Stimulated activated CD8-positive, alpha-beta memory T cell treated with anti-CD3 and anti-CD28 coated beads, Interleukin-2, amount 100 ng/mL, for 1 hour (primary cell): Measurements from ENCODE around the gene ZFP14.

Source experiments
- DNase-seq, 2 donors: peaks; one replicate each; pipeline ENCODE4 v3.0.0-alpha.2; 2020; ENCODE audit warnings: low read depth in 2 of 2

ZFP14 gene

DNA sequence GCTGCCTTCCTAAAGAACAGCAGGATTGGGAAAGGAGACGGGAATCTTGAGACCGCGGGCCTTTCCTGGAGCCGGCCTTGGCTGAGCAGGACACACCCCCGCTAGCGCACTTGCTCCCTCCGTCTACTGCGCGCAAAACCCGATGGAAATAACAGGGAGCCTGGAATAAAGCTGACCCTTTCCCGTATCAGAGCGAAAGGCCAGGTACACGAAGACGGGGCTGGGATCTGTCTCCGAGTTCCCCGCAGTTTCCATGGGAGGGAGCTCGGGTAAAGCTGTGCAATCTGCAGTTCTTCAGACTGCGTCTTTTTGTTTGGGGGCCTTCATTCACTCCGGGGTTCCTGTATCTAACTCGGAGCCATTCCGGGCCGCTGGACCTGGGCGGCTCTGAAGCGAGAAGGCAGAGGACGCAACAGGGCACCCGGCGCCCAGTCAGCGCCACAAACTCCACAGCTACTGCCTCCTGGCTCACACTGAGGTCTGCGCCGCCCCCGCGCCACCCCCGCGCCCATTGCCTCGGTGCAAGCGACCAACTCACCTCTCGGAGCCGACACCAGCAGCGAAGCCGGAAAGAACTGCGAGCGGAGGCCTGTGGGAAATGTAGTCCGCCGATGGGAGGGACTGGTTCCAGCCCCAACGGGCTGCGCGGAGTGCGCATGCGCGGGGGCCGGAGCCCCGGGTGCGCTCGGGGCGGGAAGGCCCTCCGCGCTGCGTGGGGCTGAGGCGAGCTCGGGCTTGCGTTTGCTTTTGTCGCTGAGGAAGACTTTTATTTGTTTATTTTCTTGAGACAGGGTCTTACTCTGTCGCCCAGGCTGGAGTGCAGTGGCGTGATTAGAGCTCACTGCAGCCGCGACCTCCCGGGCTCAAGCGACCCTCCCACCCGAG is at the start of gene ZFP14:
Gene ZFP14 (minus strand): TSS at position 577 of the 885 bp plus-strand sequence. CDS start 11,309 bp downstream, outside the sequence.
- DNase-seq = peak; percentile 91 to 92

DNA sequence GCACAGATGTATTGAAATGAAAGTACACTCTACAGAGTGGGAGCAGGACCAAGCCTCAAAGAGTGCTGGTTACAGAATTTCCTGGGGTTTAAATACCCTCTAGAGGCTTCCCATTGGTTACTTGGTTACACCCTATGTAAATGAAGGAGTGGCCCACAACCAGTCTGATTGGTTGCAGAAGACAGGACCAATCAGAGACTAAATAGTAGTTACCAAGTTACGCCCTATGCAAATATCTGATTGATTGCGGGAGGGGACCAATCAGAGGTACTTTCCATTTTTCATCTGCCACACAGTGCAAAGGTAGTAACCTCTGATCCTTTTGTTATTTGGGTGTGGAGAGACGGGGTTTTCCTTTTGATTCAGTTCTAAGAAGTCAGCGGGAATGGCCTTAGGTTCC is 44.9 kb upstream of the ZFP14 start:
- no peak for DNase-seq

DNA sequence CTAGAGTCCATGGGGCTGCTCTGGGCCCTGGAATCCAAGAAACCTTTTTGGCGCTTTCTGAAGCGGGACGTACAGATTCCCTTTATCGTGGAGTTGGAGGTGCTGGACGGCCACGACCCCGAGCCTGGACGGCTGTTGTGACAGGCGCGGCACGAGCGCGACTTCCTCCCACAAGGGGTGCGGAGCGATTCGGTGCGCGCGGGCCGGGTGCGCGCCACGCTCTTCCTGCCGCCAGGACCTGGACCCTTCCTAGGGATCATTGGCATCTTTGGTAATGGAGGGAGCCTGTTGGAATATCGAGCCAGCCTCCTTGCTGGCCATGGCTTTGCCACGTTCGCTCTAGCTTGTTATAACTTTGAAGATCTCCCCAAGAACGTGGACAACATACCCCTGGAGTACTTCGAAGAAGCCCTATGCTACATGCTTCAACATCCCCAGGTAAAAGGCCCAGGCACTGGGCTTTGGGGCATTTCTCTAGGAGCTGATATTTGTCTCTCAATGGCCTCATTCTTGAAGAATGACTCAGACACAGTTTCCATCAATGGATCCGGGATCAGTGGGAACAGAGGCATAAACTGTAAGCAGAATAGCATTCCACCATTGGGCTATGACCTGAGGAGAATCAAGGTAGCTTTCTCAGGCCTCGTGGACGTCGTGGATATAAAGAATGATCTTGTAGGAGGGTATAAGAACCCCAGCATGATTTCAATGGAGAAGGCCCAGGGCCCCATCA is 42.9 kb upstream of the ZFP14 start:
- DNase-seq = no peak

GRCh38 chr19:36420961-36421748 is 42.2 kb upstream of the ZFP14 start:
- DNase-seq = no peak

GRCh38 chr19:36418287-36419001 is 39.4 kb upstream of the ZFP14 start, which contains the start of gene ZFP82:
Gene ZFP82 (minus strand): TSS chr19:36418644. CDS start chr19:36409789, 8,855 bp downstream.
- DNase-seq = peak; percentile 41 to 66

DNA sequence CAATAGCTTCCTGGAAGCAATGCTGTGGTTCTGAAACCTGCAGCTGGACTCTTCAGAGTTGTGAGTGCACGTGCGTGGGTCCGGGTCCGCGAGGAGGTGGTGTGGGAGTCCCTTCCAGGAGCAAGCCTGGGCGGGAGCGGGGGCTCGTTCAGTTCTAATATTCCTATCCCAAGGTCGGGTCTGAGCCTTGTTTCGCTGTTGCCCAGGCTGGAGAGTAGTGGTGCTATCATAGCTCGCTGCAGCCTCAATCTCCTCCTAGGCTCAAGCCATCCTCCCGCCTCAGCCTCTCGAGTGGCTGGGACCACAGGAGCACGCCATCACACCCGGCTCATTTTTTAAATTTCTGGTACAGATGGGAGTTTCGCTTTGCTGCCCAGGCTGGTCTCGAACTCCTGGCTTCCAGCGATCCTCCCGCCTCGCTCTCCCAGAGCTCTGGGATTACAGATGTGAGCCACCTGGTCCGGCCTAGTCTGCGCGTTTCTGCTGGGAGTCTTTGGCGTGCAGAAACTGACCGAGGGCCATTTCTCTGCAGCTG is 38.8 kb upstream of the ZFP14 start:
- DNase-seq = no peak

DNA sequence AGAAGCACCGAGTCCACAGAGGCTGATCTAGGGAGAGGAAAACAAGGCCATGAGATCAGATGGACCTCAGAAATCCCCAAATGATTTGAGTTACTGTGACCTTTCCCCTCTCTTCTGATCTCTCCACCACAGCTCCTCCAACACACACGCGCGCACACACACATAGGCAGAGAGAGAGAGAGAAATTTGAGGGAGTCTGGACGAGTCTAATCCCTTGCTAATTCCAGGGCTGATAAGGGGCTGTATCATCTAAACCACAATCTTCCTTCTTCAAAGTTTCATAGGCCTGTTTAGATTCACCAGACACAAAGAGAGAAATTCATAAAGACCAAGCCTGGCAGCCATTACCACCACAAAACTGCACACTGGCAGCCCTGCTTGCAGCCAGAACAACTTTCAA is 30.8 kb upstream of the ZFP14 start:
- DNase-seq = no peak

GRCh38 chr19:36408101-36408500 is 29.1 kb upstream of the ZFP14 start:
- no peak for DNase-seq

DNA sequence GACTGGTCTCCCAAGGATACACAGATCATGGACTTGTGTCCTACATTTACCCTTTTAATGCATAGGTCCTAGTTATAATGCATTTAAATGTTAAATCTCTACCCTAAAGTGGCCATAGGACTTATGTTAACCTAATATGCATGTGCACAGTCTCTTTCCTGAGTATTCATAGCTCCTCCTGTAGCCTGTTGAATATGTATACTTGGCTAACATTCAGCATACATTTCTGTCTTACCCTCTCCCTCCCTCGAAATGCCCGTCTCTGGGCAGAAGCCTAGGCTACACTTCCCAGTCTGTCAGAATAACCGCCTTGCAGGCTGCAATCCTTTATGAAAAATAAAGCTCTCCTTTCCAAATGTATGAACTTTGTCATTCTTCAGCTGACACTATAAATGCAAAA is 25.5 kb upstream of the ZFP14 start:
- DNase-seq = no peak

DNA sequence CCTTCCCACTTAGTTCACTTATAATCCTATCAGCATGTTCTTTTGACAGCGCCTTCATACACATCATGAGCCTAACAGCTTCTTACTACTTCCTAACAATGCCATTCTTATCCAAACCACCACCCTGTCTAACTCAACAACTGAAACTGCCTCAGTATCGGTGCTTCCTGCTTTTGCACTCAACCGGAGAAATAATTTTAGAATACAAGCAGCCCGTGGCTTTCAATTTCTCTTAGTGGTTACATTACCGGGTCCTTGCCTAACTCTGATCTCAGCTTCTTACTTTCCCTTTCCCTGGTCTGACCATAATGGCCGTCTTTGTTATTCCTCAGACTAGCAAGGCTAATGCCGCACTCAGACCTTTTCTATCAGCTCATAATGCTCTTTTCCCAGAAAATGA is 22.5 kb upstream of the ZFP14 start:
- no peak for DNase-seq

GRCh38 chr19:36398571-36398970 is 19.6 kb upstream of the ZFP14 start:
- no peak for DNase-seq

GRCh38 chr19:36392916-36393673 is 14.1 kb upstream of the ZFP14 start:
- no peak for DNase-seq

- DNase-seq = no peak
Measured at GRCh38 chr19:36379510-36379819, 464 bp upstream of the ZFP14 start.

GRCh38 chr19:36377541-36378178 is 1.3 kb downstream of the ZFP14 start:
- no peak for DNase-seq

- DNase-seq = no peak
Measured at GRCh38 chr19:36373638-36374156, 5.3 kb downstream of the ZFP14 start.

DNA sequence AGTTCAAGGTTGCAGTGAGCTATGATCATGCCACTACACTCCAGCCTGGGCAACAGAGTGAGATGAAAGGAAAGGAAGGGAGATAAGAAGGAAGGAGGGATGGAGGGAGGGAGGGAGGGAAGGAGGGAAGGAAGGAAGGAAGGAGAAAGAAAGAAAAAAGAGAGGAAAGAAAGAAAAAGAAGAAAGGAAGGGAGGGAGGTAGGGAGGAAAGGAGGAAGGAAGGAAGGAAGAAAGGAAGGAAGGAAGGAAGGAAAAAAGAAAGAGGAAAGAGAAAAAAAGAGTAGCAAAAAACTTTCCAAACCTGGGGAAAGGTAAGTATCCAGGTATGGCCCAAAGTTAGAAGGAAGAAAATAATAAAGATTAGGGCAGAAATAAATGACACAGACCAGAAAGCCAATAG is 7.1 kb downstream of the ZFP14 start:
- DNase-seq = no peak

DNA sequence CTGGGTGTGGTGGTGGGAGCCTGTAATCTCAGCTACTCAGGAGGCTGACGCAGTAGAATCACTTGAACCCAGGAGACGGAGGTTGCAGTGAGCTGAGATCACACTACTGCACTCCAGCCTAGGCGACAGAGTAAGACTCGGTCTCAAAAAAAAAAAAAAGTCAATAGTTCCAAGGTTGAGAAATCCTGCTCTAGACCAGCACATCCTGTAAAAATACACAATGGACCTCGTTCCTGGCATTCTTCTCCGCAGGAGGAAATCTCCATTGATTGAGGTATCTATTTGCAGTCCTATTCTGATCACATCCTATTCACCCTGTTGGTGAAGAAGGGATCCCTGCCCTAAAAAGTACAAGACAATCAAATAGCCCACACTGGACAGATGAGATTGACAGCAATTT is 15.2 kb downstream of the ZFP14 start:
- no peak for DNase-seq

GRCh38 chr19:36340786-36341372 is 38.1 kb downstream of the ZFP14 start:
- no peak for DNase-seq
